M059J (cell line): Measurements from ENCODE around the gene NRN1L. TPM values are rescaled to one million over a fixed set of nuclear protein-coding genes. Genes with fewer than 3 reads are reported as not detected.
"Not testable (repeated sequence)": the region's sequence is repeated elsewhere in the genome, so short reads cannot be mapped to it uniquely, and the experiment has no call there.

Source experiments
- DNase-seq: peaks from one replicate; pipeline ENCODE4 v3.0.0-alpha.2; 2012; ENCODE audit warnings: low read depth
- total RNA-seq: library from RNA; depleted of rRNA; stranded (reverse); fragments of >200 nt; shearing (Covaris generic); gene quantifications from 2 replicates; pipeline ENCODE4 v1.2.3, GENCODE V29; 2014

NRN1L gene
- total RNA-seq, 1 experiment from 2014 or later, result 0.42 TPM

- DNase-seq, result peak; percentile 66
Observed at GRCh38 chr16:67860589-67861398, 23.9 kb upstream of the NRN1L start.

GRCh38 chr16:67861877-67862276 lies 22.8 kb upstream of the NRN1L start:
- no peak for DNase-seq

GRCh38 chr16:67862623-67863583 lies 21.8 kb upstream of the NRN1L start:
- DNase-seq, result no peak

- not testable (repeated sequence) for DNase-seq
Observed at GRCh38 chr16:67864044-67864443, 20.6 kb upstream of the NRN1L start.

GRCh38 chr16:67864594-67864993 lies 20.1 kb upstream of the NRN1L start:
- DNase-seq, result no peak

- DNase-seq, result peak; percentile 67
Observed at GRCh38 chr16:67865318-67865717, 19.4 kb upstream of the NRN1L start.

- no peak for DNase-seq
Observed at GRCh38 chr16:67868290-67868689, 16.4 kb upstream of the NRN1L start.

- DNase-seq, result no peak
Observed at GRCh38 chr16:67869653-67870052, 15.0 kb upstream of the NRN1L start.

GRCh38 chr16:67871256-67871655 lies 13.4 kb upstream of the NRN1L start:
- DNase-seq, result no peak

GRCh38 chr16:67872131-67872630 lies 12.5 kb upstream of the NRN1L start:
- DNase-seq, result no peak

- DNase-seq, result peak; percentile 79
Observed at GRCh38 chr16:67872631-67873434, 11.9 kb upstream of the NRN1L start, which contains the start of gene EDC4. Gene EDC4, plus strand, starts transcription at chr16:67873052. Its CDS starts 210 bp downstream, at chr16:67873262.

- no peak for DNase-seq
Observed at GRCh38 chr16:67873435-67874370, 11.0 kb upstream of the NRN1L start.

GRCh38 chr16:67874372-67874771 lies 10.3 kb upstream of the NRN1L start:
- DNase-seq, result no peak

- no peak for DNase-seq
Observed at GRCh38 chr16:67877064-67877463, 7.6 kb upstream of the NRN1L start.

GRCh38 chr16:67878232-67878631 lies 6.5 kb upstream of the NRN1L start:
- DNase-seq, result no peak

- no peak for DNase-seq
Observed at GRCh38 chr16:67878846-67879245, 5.8 kb upstream of the NRN1L start.

GRCh38 chr16:67879462-67879861 lies 5.2 kb upstream of the NRN1L start:
- no peak for DNase-seq

GRCh38 chr16:67879936-67880335 lies 4.7 kb upstream of the NRN1L start:
- DNase-seq, result no peak

- no peak for DNase-seq
Observed at GRCh38 chr16:67880584-67880983, 4.1 kb upstream of the NRN1L start.

- DNase-seq, result no peak
Observed at GRCh38 chr16:67881621-67882161, 3.0 kb upstream of the NRN1L start.
